Panc1 (cell line): ENCODE data around the gene PLCB1.

ENCODE experiments used
- CTCF ChIP-seq: fragments of 450-650 bp; IDR thresholded peaks from 2 replicates; pipeline ENCODE4 v1.5.1; 2017; ENCODE audit warnings: mild to moderate bottlenecking
- SIN3A ChIP-seq: IDR thresholded peaks from 2 replicates; pipeline ENCODE4 v1.6.1; 2012; ENCODE audit warnings: low read depth, mild to moderate bottlenecking, low read length, moderate library complexity, borderline replicate concordance; ENCODE audit not compliant: insufficient read depth
- TF ChIP-seq, protein P1 (sequence below), 2 experiments: IDR thresholded peaks; 2 replicates each; pipeline ENCODE4 v1.6.1; 2011 to 2012; ENCODE audit warnings: low read depth in 2 of 2, control low read depth in 1 of 2, low read length in 1 of 2, mild to moderate bottlenecking in 1 of 2, moderate library complexity in 1 of 2; ENCODE audit not compliant: insufficient read depth in 1 of 2

- TF ChIP-seq CTCF (no peak), SIN3A (no peak)
- TF ChIP-seq, protein P1, sequence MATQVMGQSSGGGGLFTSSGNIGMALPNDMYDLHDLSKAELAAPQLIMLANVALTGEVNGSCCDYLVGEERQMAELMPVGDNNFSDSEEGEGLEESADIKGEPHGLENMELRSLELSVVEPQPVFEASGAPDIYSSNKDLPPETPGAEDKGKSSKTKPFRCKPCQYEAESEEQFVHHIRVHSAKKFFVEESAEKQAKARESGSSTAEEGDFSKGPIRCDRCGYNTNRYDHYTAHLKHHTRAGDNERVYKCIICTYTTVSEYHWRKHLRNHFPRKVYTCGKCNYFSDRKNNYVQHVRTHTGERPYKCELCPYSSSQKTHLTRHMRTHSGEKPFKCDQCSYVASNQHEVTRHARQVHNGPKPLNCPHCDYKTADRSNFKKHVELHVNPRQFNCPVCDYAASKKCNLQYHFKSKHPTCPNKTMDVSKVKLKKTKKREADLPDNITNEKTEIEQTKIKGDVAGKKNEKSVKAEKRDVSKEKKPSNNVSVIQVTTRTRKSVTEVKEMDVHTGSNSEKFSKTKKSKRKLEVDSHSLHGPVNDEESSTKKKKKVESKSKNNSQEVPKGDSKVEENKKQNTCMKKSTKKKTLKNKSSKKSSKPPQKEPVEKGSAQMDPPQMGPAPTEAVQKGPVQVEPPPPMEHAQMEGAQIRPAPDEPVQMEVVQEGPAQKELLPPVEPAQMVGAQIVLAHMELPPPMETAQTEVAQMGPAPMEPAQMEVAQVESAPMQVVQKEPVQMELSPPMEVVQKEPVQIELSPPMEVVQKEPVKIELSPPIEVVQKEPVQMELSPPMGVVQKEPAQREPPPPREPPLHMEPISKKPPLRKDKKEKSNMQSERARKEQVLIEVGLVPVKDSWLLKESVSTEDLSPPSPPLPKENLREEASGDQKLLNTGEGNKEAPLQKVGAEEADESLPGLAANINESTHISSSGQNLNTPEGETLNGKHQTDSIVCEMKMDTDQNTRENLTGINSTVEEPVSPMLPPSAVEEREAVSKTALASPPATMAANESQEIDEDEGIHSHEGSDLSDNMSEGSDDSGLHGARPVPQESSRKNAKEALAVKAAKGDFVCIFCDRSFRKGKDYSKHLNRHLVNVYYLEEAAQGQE (IDR thresholded peaks at IDR 0.05; ENCODE audit: insufficient read depth in 1 of 2, low read depth in 2 of 2, low read length in 1 of 2): no peak
Measured at GRCh38 chr20:8631271-8631670, 499.2 kb downstream of the PLCB1 start.
